ENCODE measurements around the gene PAX7. TPM values are rescaled to one million over a fixed set of nuclear protein-coding genes. Genes with fewer than 3 reads are reported as not detected.

Gene PAX7
- total RNA-seq, 2 experiments from 2014 or later: not detected

- POLR2A ChIA-PET: no interaction called here
- Histone ChIP-seq H3K9me3 (ENCODE audit: control insufficient read depth in 1 of 2, insufficient read depth in 1 of 2, low read length in 2 of 2) (no peaks in the 10 kb centered on the region), H3K27me3 (ENCODE audit: control insufficient read depth in 1 of 2, insufficient read depth in 2 of 2, low read length in 2 of 2) (peaks cover 15 to 17% of the 10 kb centered on the region in 2 experiments), H3K4me1 (ENCODE audit: insufficient read depth, low read length) (no peaks in the 10 kb centered on the region), H3K27ac (ENCODE audit: low read depth in 1 of 2, low read length in 2 of 2) (no peak overlapping the region), H3K4me3 (ENCODE audit: low read length) (no peak overlapping the region), H3K36me3 (ENCODE audit: insufficient read depth, low read length) (no peaks in the 10 kb centered on the region)
- intact Hi-C loops (cut with DNase I, micrococcal nuclease): no loop called here
- H3K36me3 Mint-ChIP-seq (ENCODE audit: low read depth): no peaks in the 10 kb centered on the region
- no peak overlapping the region for H3K27ac Mint-ChIP-seq
- TF ChIP-seq CTCF (IDR thresholded peaks at IDR 0.05): no peak
- H3K27me3 Mint-ChIP-seq: peaks cover 71% of the 10 kb centered on the region
- ATAC-seq (ENCODE audit: poor library complexity) (no peak), DNase-seq (no peak)
- H3K4me1 Mint-ChIP-seq (ENCODE audit: low read depth): no peaks in the 10 kb centered on the region
- CTCF ChIA-PET: no interaction called here
- H3K9me3 Mint-ChIP-seq: no peaks in the 10 kb centered on the region
- H3K4me3 Mint-ChIP-seq: no peak overlapping the region
These were observed 153.2 kb downstream of the PAX7 start for GRCh38 chr1:18783705-18784481.

- Histone ChIP-seq H3K4me1 (ENCODE audit: insufficient read depth, low read length) (no peaks in the 10 kb centered on the region), H3K27me3 (ENCODE audit: control insufficient read depth in 1 of 2, insufficient read depth in 2 of 2, low read length in 2 of 2) (peaks cover 11 to 17% of the 10 kb centered on the region in 2 experiments), H3K36me3 (ENCODE audit: insufficient read depth, low read length) (no peaks in the 10 kb centered on the region), H3K9me3 (ENCODE audit: control insufficient read depth in 1 of 2, insufficient read depth in 1 of 2, low read length in 2 of 2) (no peaks in the 10 kb centered on the region), H3K4me3 (ENCODE audit: low read length) (no peak overlapping the region), H3K27ac (ENCODE audit: low read depth in 1 of 2, low read length in 2 of 2) (no peak overlapping the region)
- no peaks in the 10 kb centered on the region for H3K36me3 Mint-ChIP-seq (ENCODE audit: low read depth)
- peaks cover 71% of the 10 kb centered on the region for H3K27me3 Mint-ChIP-seq
- TF ChIP-seq CTCF (IDR thresholded peaks at IDR 0.05): no peak
- ChIA-PET CTCF (no interaction called here), POLR2A (no interaction called here)
- no peak overlapping the region for H3K27ac Mint-ChIP-seq
- H3K9me3 Mint-ChIP-seq: no peaks in the 10 kb centered on the region
- ATAC-seq (ENCODE audit: poor library complexity) (no peak), DNase-seq (no peak)
- intact Hi-C loops (cut with DNase I, micrococcal nuclease): no loop called here
- no peaks in the 10 kb centered on the region for H3K4me1 Mint-ChIP-seq (ENCODE audit: low read depth)
- H3K4me3 Mint-ChIP-seq: no peak overlapping the region
These were observed 153.8 kb downstream of the PAX7 start for GRCh38 chr1:18784482-18784831.

- H3K36me3 Mint-ChIP-seq (ENCODE audit: low read depth): no peaks in the 10 kb centered on the region
These were observed 155.5 kb downstream of the PAX7 start for GRCh38 chr1:18786149-18786548.

More at GRCh38 chr1:18786149-18786548, 155.5 kb downstream of the PAX7 start:
- Histone ChIP-seq H3K4me3 (ENCODE audit: low read length) (no peak overlapping the region), H3K27ac (ENCODE audit: low read depth in 1 of 2, low read length in 2 of 2) (no peak overlapping the region), H3K27me3 (ENCODE audit: control insufficient read depth in 1 of 2, insufficient read depth in 2 of 2, low read length in 2 of 2) (peaks cover 11 to 17% of the 10 kb centered on the region in 2 experiments), H3K36me3 (ENCODE audit: insufficient read depth, low read length) (no peaks in the 10 kb centered on the region), H3K4me1 (ENCODE audit: insufficient read depth, low read length) (no peaks in the 10 kb centered on the region), H3K9me3 (ENCODE audit: control insufficient read depth in 1 of 2, insufficient read depth in 1 of 2, low read length in 2 of 2) (no peaks in the 10 kb centered on the region)
- no peak for DNase-seq
- intact Hi-C loops (cut with DNase I, micrococcal nuclease): no loop called here
- Mint-ChIP-seq H3K27ac (no peak overlapping the region), H3K27me3 (peaks cover 70% of the 10 kb centered on the region), H3K9me3 (no peaks in the 10 kb centered on the region), H3K4me3 (no peak overlapping the region), H3K4me1 (ENCODE audit: low read depth) (no peaks in the 10 kb centered on the region)
- no peak for TF ChIP-seq CTCF (IDR thresholded peaks at IDR 0.05)
- no peak for ATAC-seq (ENCODE audit: poor library complexity)
- POLR2A ChIA-PET: no interaction called here
- CTCF ChIA-PET: no interaction called here
